ENCODE results near the gene CLDN9. TPM values are rescaled to one million over a fixed set of nuclear protein-coding genes. Genes with fewer than 3 reads are reported as not detected.

CLDN9 gene
- total and polyA plus RNA-seq, 3 donors from 2014 or later: 0.34 to 0.39 (median 0.37) TPM

- H3K27ac ChIP-seq: no peak overlapping the region
- intact Hi-C loops (cut with DNase I; ENCODE audit: low total_unique reads): no loop called here
- no peak for DNase-seq
- TF ChIP-seq, protein P1, sequence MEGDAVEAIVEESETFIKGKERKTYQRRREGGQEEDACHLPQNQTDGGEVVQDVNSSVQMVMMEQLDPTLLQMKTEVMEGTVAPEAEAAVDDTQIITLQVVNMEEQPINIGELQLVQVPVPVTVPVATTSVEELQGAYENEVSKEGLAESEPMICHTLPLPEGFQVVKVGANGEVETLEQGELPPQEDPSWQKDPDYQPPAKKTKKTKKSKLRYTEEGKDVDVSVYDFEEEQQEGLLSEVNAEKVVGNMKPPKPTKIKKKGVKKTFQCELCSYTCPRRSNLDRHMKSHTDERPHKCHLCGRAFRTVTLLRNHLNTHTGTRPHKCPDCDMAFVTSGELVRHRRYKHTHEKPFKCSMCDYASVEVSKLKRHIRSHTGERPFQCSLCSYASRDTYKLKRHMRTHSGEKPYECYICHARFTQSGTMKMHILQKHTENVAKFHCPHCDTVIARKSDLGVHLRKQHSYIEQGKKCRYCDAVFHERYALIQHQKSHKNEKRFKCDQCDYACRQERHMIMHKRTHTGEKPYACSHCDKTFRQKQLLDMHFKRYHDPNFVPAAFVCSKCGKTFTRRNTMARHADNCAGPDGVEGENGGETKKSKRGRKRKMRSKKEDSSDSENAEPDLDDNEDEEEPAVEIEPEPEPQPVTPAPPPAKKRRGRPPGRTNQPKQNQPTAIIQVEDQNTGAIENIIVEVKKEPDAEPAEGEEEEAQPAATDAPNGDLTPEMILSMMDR (IDR thresholded peaks at IDR 0.05): no peak
- no peak for TF ChIP-seq POLR2A (IDR thresholded peaks at IDR 0.05)
- no peaks in the 10 kb centered on the region for H3K27me3 ChIP-seq
- peaks cover 18% of the 10 kb centered on the region for H3K4me1 ChIP-seq
- 96% methylated on average over 13 to 15 of the region's 15 CpGs for WGBS, 2 donors
- no peaks in the 10 kb centered on the region for H3K36me3 ChIP-seq (ENCODE audit: low read depth, missing control alignments)
- no peaks in the 10 kb centered on the region for H3K9me3 ChIP-seq
- H3K4me3 ChIP-seq: no peak overlapping the region
Measured at GRCh38 chr16:2976673-2977072, 36.0 kb upstream of the CLDN9 start.

DNA sequence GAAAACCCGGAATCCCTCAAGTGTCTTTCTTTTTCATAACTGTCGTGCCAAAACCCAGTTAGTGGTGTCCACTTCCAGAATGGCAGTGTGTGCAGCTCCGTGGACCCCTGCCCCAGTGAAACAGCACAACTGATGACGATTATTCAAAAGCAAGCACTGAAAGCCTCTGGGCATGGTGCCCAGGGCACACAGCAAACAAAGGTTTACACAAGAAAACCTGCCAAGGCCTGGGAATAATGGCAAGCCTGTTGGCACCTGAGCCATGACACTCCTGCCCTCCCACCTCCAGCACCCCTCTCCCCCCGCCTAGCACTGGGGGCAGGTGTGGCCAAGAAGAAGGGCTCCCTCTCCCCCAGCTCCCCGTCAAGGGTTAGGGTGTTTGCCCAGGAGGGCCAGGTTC is 35.3 kb upstream of the CLDN9 start:
- Histone ChIP-seq H3K27me3 (no peaks in the 10 kb centered on the region), H3K9me3 (no peaks in the 10 kb centered on the region), H3K36me3 (ENCODE audit: low read depth, missing control alignments) (no peaks in the 10 kb centered on the region), H3K4me1 (peaks cover 20% of the 10 kb centered on the region), H3K27ac (no peak overlapping the region), H3K4me3 (no peak overlapping the region)
- intact Hi-C loops (cut with DNase I; ENCODE audit: low total_unique reads): no loop called here
- no peak for DNase-seq
- 85 to 86% methylated on average over 4 to 6 of the region's 6 CpGs for WGBS, 2 donors
- TF ChIP-seq POLR2A (IDR thresholded peaks at IDR 0.05): no peak
- TF ChIP-seq, protein P1 (IDR thresholded peaks at IDR 0.05): no peak

GRCh38 chr16:2979669-2980226 is 33.0 kb upstream of the CLDN9 start:
- WGBS, 2 donors: 1 to 5% methylated on average over 32 to 43 of the region's 43 CpGs
- intact Hi-C loops (cut with DNase I; ENCODE audit: low total_unique reads): no loop called here
- no peak for DNase-seq
- H3K4me3 ChIP-seq: peak overlapping the region; percentile 76 to 77
- no peaks in the 10 kb centered on the region for H3K27me3 ChIP-seq
- TF ChIP-seq, protein P1 (IDR thresholded peaks at IDR 0.05): no peak
- TF ChIP-seq POLR2A (IDR thresholded peaks at IDR 0.05): no peak
- no peaks in the 10 kb centered on the region for H3K9me3 ChIP-seq
- H3K27ac ChIP-seq: peak overlapping the region in 1 of 2 donors; percentile 89
- peaks cover 20% of the 10 kb centered on the region for H3K4me1 ChIP-seq
- no peaks in the 10 kb centered on the region for H3K36me3 ChIP-seq (ENCODE audit: low read depth, missing control alignments)

- no peaks in the 10 kb centered on the region for H3K9me3 ChIP-seq
- WGBS, 2 donors: 5 to 10% methylated on average over 20 to 73 of the region's 91 CpGs
- H3K27ac ChIP-seq: peak within 1 kb of the TSS; percentile 34 to 89
- DNase-seq: peak; percentile 90
- intact Hi-C loops (cut with DNase I; ENCODE audit: low total_unique reads): no loop called here
- no peaks in the 10 kb centered on the region for H3K27me3 ChIP-seq
- no peak for TF ChIP-seq POLR2A (IDR thresholded peaks at IDR 0.05)
- peak within 1 kb of the TSS; percentile 76 to 77 for H3K4me3 ChIP-seq
- peaks cover 26% of the 10 kb centered on the region for H3K4me1 ChIP-seq
- no peaks in the 10 kb centered on the region for H3K36me3 ChIP-seq (ENCODE audit: low read depth, missing control alignments)
Measured at GRCh38 chr16:2980227-2981176, 32.2 kb upstream of the CLDN9 start, which contains the start of gene PKMYT1. TSS of gene PKMYT1 (minus strand) at chr16:2980446. CDS start at chr16:2979657, 789 bp downstream.

DNA sequence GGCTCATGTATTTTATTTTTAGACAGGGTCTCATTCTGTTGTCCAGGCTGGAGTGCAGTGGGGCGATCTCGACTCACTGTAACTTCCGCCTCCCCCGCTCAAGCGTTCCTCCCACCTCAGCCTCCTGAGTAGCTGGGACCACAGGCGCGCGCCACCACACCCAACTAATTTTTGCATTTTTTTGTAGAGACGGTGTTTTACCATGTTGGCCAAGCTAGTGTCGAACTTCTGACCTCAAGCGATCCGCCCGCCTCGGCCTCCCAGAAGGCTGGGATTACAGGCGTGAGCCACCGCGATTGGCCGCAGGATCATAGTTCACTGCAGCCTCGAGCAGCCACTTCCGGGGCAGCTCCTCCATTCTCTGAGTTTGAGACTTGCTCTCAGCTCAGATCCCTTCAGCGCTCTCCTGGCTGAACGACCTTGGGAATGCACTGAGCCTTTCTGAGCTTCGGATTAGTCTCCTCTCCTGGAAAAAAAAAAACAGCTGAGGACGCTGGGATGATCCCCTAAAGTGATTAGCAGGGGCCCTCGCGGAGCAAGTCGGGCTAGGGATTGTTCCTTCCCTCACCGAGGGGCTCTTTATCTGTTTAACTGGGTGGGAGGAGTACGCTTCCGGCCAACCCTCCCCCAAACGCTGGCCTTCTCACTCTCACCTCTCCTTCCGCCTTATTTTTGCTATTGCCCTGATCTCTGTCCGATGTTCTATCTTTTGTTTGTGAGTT is 31.4 kb upstream of the CLDN9 start:
- Histone ChIP-seq H3K9me3 (no peaks in the 10 kb centered on the region), H3K36me3 (ENCODE audit: low read depth, missing control alignments) (no peaks in the 10 kb centered on the region), H3K27me3 (no peaks in the 10 kb centered on the region), H3K27ac (peak overlapping the region; percentile 34 to 89), H3K4me3 (peak overlapping the region; percentile 76 to 77), H3K4me1 (peaks cover 31% of the 10 kb centered on the region)
- 18 to 25% methylated on average over 33 of the region's 33 CpGs for WGBS, 2 donors
- intact Hi-C loops (cut with DNase I; ENCODE audit: low total_unique reads): no loop called here
- peak; percentile 64 for DNase-seq
- TF ChIP-seq, protein P1 (IDR thresholded peaks at IDR 0.05): no peak
- no peak for TF ChIP-seq POLR2A (IDR thresholded peaks at IDR 0.05)
